GM10266 (cell line): ENCODE results near the gene CEACAM16.

ENCODE experiments used
- DNase-seq: peaks from one replicate; pipeline ENCODE4 v3.0.0; 2012; ENCODE audit errors: extremely low spot score
- TF ChIP-seq, protein P1 (sequence below): IDR thresholded peaks from 2 replicates; pipeline ENCODE4 v1.5.1; 2012; ENCODE audit warnings: mild to moderate bottlenecking, low read depth; ENCODE audit not compliant: control insufficient read depth, insufficient read depth; ENCODE audit errors: missing control alignments

Gene CEACAM16

DNA sequence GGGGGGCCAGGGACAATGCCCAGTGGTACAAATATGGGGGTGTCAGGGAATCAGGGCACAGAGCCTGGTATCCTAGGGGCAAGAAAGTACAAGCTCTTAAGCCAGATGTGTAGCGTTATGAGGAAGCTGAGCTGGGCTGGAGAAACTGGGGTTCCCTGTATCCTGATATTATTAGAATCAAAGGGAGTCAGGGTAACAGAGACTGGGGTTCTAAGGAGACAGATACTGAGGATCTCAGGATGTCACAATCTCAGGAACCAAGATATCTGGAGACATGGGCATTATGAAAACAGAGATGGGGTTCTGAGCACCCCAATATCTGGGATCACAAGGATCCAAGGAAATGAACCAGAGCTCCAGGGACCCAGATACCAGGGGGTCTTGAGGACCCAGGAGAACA, 50.3 kb downstream of the CEACAM16 start:
- DNase-seq, result no peak
- TF ChIP-seq, protein P1, sequence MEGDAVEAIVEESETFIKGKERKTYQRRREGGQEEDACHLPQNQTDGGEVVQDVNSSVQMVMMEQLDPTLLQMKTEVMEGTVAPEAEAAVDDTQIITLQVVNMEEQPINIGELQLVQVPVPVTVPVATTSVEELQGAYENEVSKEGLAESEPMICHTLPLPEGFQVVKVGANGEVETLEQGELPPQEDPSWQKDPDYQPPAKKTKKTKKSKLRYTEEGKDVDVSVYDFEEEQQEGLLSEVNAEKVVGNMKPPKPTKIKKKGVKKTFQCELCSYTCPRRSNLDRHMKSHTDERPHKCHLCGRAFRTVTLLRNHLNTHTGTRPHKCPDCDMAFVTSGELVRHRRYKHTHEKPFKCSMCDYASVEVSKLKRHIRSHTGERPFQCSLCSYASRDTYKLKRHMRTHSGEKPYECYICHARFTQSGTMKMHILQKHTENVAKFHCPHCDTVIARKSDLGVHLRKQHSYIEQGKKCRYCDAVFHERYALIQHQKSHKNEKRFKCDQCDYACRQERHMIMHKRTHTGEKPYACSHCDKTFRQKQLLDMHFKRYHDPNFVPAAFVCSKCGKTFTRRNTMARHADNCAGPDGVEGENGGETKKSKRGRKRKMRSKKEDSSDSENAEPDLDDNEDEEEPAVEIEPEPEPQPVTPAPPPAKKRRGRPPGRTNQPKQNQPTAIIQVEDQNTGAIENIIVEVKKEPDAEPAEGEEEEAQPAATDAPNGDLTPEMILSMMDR, result no peak

DNA sequence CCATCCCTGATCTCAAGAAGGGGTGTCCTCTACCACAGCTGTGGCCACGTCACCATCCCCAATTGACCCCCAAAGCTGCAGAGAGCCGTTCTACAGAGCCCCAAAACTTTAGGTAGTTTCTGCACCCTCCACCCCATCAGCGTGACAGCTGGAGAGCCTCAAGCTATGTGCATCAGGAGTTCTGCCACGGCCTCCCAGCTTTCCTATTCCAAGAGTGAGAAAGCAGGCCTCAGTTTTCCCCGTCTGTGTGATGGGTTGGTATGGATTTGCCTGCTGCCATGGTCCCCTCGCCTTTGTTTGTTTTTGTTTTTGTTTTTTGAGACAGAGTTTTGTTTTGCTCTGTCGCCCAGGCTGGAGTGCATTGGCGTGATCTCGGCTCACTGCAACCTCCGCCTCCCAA, 51.0 kb downstream of the CEACAM16 start:
- TF ChIP-seq, protein P1, result no peak
- no peak for DNase-seq

DNA sequence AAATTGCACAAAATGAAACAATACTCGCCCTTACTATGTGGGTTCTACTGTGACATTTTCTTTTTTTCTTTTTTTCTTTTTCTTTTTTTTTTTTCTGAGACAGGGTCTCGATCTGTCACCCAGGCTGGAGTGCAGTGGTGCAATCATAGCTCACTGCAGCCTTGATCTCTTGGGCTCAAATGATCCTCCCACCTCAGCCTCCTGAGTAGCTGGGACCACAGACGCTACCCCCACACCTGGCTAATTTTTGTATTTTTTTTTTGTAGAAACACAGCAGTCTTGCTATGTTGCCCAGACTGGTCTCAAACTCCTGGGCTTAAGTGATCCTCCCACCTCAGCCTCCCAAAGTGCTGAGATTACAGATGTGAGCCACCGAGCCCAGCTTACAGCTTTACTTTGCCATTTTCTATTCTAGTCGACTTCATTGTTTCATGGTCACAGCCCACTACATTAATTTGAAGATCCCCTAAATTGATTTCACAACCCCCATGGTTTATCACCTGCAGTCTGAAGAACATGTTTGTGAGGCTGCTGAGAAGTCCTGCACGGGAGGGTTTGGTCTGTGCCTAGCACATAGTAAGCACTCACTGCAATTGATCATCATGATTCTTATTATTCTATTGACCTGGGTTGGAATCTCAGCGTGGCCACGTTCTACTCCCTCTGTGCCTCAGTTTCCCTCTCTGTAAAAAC, 53.3 kb downstream of the CEACAM16 start:
- DNase-seq, result no peak
- TF ChIP-seq, protein P1, result no peak

DNA sequence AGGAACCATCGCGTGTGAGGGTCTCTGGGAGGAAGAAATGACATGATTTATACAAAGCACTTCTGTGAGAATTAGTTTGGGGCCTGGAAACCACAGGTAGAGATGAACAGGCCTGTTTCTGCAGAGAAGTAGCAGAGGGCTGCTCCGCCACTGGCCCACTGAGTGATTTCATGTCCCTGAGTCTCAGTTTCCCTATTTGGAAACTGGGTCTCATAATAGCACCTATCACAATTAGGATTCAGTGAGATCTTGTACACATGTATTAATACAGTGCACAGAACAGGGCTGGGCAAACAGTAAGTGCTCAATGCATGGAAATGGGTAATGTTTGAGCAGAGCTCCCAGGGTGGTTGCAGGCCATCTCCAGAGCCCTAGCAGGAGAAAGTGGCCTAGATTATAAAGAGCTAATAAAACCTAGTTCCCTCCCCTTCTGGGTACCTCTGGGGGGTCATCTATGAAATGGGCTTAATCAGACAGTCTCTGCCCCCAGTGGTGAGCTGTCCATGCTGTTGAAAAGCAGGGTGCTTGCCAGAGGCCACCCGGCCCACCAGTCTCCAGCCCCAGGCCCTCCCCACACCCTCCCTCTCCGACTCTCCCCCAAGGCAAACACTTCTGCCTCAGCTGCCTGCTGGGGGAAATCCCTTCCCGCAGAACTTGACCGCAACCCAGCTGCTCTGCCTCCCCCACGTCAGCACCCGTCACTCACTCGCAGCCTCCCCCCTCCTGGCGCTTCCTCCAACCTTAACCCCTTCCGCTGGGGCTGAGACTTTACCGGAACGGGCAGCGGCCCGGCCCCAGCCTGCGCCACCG, 54.1 kb downstream of the CEACAM16 start:
- DNase-seq, result peak; percentile 96
- TF ChIP-seq, protein P1, result no peak

DNA sequence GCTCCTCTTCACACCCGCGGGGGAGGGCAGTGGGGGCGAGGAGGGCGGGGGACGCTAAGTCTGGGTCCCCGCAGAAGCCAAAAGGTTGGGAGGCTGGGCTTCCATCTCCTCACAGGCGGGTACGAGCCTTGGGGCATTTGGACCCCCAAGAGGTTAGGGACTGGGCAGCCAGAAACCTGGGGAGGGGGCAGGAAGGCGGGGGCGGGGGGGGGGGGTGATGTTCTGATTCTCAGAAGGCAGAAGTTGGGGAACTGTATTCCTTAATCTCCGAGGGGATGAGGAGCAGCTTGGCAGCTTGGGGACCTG, 54.6 kb downstream of the CEACAM16 start:
- no peak for DNase-seq
- TF ChIP-seq, protein P1, result no peak

DNA sequence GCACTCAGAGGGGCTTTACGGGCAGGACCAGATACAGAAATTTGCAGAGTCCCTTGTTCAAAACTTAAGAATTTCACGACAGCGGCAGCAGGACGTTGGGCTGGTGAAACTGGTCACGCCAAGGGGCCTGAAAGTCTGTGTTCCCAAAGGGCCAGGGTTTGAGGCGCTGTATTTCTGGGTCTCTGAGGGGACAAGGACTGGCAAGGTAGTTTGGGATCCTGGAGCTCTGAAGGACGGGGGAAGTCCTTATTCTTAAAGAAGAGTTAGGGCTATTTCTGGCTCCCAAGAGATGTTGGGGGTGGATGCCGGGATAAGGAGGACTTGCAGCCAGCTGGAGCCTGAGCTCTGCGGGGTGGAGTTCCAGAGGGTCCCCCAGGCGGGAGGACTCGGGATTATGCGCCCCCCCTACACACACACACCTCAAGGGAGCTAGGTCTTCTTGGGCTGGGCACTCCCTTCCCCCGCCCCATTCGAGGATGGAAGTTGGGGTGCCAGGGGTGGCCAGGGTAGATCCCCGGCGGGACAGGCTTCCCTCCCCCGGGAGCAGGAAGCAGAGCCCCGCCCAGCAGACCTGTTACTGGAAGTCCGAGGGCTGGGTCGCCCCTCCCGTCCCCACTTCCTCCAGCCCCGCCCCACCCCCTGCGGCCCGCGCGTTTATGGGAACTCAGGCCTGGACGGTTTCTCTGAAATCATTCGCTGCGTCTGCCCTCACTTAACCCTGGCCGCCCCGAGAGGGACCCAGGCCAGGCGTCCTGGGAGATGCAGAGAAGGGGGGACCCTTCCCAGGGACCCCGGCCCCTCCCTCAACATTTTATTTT, 55.2 kb downstream of the CEACAM16 start:
- TF ChIP-seq, protein P1, result no peak
- peak; percentile 88 for DNase-seq

DNA sequence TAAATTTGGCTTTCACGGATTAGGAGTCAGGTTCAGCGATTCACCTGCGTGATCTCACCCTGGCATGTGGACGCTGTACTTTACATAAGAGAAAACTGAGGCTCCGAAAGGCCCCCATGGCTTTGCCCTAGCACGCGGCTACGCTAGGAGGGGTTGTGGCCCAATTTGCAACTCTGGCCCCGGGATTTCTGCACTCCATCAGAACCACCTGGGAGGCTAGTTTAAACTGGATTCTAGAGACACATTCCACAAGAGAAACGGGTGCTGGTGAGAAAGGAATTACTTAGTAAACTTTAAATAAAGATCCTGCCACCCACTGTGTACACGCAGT, 55.8 kb downstream of the CEACAM16 start:
- no peak for DNase-seq

More for the DNA sequence above, 55.8 kb downstream of the CEACAM16 start:
- TF ChIP-seq, protein P1, result no peak
